GM10847 (cell line): ENCODE measurements around the gene CD33.

Experiments used
- POLR2A ChIP-seq: IDR thresholded peaks from 2 replicates; pipeline ENCODE4 v1.6.1; 2011; ENCODE audit not compliant: insufficient read length; ENCODE audit errors: extremely low read depth

Gene CD33

DNA sequence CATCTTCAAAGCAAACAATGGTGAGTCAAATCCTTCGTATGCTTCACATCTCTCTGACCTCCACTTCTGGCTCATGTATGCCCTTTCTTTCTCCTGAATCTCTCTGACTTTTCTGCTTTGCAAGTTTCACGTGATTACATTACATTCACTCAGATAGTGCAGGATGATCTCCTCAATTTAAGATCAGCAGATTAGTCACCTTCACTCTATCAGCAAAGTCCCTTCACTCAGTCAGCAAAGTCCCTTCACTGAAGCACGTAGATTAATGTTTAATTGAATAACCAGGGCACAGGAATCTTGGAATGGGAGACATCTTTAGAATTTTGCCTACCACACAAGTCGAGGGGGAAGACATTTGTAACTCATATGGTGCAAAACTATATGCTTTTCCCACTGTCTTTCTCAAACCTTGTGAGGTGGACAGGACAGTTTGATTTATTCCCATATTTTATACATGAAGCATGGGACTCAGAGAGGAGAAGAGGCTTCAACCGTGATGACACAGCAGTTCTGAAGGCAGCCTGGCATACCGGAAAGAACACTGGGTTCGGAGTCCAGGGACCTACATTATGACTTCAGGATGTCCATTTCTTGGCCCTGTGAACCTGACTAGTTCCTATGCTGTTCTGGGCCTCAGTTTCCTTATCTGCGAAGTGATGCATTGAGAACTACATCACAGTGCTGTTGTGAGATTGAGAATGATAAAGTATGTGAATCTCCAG is 49.3 kb downstream of the CD33 start:
- TF ChIP-seq POLR2A, result no peak

GRCh38 chr19:51277112-51277511 is 52.2 kb downstream of the CD33 start:
- no peak for TF ChIP-seq POLR2A

GRCh38 chr19:51282335-51282734 is 57.5 kb downstream of the CD33 start:
- TF ChIP-seq POLR2A, result no peak

GRCh38 chr19:51285682-51286081 is 60.8 kb downstream of the CD33 start:
- no peak for TF ChIP-seq POLR2A
